ENCODE measurements around the gene TOMM40L.

DNA sequence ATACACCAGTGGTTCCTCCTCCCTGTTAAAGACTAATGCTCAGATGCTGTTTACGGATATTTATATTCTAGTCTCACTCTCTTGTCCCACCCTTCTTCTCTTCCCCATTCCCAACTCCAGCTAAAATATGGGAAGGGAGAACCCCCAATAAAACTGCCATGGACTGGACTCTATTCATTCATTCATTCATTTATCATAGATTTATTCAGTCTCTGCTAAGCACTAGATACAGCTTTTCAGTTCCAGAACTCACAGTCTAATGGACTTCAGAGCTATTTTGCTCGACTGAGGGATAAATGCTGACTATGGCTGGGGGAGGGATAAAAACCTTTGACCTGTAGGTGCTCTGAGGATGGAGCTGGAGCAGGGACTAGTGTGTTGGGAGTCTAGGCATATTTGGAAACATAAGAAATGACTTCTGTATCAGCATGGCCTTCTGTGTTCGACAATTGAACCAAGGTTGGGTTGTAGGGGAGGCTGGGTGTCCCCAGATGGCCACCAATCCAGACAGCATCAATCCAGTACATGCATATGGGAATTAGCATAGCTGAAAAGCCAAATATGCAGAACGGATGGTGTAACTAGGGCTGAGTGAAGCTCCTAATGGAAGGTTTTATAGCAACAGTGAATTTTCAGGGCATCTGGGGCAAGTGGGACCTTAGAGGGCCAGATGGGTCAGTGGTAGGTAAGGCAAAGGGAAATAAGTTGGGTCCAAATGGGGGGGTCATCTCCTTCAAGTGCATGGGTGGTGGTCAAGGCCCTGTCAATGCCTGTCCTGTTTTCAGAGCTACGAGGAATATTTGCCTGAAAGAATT lies 6.6 kb upstream of the TOMM40L start:
- TF ChIP-seq EZH2 (IDR thresholded peaks at IDR 0.05; ENCODE audit: low read length, missing control alignments): no peak
- TF ChIP-seq, protein P1, sequence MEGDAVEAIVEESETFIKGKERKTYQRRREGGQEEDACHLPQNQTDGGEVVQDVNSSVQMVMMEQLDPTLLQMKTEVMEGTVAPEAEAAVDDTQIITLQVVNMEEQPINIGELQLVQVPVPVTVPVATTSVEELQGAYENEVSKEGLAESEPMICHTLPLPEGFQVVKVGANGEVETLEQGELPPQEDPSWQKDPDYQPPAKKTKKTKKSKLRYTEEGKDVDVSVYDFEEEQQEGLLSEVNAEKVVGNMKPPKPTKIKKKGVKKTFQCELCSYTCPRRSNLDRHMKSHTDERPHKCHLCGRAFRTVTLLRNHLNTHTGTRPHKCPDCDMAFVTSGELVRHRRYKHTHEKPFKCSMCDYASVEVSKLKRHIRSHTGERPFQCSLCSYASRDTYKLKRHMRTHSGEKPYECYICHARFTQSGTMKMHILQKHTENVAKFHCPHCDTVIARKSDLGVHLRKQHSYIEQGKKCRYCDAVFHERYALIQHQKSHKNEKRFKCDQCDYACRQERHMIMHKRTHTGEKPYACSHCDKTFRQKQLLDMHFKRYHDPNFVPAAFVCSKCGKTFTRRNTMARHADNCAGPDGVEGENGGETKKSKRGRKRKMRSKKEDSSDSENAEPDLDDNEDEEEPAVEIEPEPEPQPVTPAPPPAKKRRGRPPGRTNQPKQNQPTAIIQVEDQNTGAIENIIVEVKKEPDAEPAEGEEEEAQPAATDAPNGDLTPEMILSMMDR (conservative IDR thresholded peaks at IDR 0.05 in 1 of 2, IDR thresholded peaks at IDR 0.05 in 1 of 2; ENCODE audit: low read depth in 1 of 2, low read length in 2 of 2): no peak
